Epithelial cell of proximal tubule (primary cell): ENCODE results near the gene BTLA. TPM values are rescaled to one million over a fixed set of nuclear protein-coding genes. Genes with fewer than 3 reads are reported as not detected.

ENCODE experiments used
- DNase-seq: peaks from one replicate; pipeline ENCODE4 v3.0.0-alpha.2; 2011; ENCODE audit warnings: low read depth
- H3K4me3 ChIP-seq: 2 replicates; pipeline ENCODE4 v1.5.1; 2011; ENCODE audit warnings: low read depth, mild to moderate bottlenecking, low read length
- total RNA-seq: library from RNA; depleted of rRNA; stranded (reverse); fragments of >200 nt; gene quantifications from 2 replicates; pipeline ENCODE4 v1.2.3, GENCODE V29; 2015
- TF ChIP-seq, protein P1 (sequence below): conservative IDR thresholded peaks from 2 replicates; pipeline ENCODE4 v1.5.1; 2012; ENCODE audit warnings: low read depth, mild to moderate bottlenecking, low read length

BTLA gene
- total RNA-seq, 1 donor from 2014 or later = not detected

- TF ChIP-seq, protein P1, sequence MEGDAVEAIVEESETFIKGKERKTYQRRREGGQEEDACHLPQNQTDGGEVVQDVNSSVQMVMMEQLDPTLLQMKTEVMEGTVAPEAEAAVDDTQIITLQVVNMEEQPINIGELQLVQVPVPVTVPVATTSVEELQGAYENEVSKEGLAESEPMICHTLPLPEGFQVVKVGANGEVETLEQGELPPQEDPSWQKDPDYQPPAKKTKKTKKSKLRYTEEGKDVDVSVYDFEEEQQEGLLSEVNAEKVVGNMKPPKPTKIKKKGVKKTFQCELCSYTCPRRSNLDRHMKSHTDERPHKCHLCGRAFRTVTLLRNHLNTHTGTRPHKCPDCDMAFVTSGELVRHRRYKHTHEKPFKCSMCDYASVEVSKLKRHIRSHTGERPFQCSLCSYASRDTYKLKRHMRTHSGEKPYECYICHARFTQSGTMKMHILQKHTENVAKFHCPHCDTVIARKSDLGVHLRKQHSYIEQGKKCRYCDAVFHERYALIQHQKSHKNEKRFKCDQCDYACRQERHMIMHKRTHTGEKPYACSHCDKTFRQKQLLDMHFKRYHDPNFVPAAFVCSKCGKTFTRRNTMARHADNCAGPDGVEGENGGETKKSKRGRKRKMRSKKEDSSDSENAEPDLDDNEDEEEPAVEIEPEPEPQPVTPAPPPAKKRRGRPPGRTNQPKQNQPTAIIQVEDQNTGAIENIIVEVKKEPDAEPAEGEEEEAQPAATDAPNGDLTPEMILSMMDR = no peak
- DNase-seq = no peak
- H3K4me3 ChIP-seq = no peak overlapping the region
Measured at GRCh38 chr3:112486811-112487505, 12.3 kb downstream of the BTLA start.

DNA sequence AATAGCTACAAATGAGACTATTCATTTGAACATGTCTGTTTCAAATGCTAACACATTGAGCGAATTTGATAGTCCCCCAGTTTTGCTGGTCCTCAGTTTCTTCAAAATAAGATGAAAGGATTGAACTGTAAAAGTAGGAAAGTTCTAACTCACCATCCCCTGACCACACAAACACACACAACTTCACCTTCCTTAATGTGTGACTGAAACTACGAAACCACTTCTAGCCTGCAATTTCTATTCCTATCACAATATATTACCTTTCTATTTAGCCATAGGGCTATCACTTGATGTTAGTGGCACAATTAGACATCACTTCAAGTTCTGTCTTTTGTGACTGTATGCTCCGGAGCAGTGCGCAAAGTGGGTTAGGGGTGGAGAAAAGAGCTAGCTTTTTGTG is 14.9 kb downstream of the BTLA start:
- TF ChIP-seq, protein P1 = no peak
- H3K4me3 ChIP-seq = no peak overlapping the region
- no peak for DNase-seq

DNA sequence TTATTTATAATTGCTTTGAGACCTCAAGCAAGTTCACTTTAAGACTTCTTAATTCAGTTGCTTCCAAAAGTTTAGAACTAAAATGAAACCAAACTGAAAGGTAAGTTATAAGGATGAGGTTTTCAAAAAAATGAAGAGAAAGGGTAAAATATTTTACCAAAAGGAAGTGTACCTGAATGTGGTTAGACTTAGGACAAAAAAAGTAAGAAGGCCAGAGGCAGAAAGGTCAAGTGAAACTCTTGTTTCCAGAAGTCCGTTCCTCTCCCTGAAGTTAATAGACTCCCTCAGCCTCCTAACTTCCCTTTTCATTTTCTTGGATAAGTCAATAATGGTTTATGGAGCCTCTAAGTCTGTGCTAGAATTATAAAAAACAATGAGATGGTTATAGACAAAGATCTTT is 16.6 kb downstream of the BTLA start:
- no peak overlapping the region for H3K4me3 ChIP-seq
- TF ChIP-seq, protein P1 = no peak
- DNase-seq = no peak

GRCh38 chr3:112481302-112481721 is 18.0 kb downstream of the BTLA start:
- TF ChIP-seq, protein P1 = no peak
- H3K4me3 ChIP-seq = no peak overlapping the region
- DNase-seq = no peak

DNA sequence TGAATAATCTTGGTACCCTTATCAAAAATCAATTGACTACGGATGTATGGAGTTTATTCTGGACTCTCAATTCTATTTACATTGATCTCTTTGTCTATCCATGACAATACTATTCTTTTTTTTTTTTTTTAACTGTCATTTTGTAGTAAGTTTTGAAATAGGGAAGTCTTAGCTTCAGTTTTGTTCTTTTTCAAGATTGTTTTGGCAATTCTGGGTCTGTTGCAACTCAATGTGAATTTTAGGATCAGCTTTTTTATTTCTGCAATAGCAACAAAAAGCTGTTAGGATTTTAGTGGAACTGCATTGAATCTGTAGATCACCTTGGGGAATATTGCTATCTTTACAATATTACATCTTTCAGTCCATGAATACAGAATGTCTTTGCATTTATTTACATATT is 21.4 kb downstream of the BTLA start:
- DNase-seq = no peak
- TF ChIP-seq, protein P1 = no peak
- H3K4me3 ChIP-seq = no peak overlapping the region

DNA sequence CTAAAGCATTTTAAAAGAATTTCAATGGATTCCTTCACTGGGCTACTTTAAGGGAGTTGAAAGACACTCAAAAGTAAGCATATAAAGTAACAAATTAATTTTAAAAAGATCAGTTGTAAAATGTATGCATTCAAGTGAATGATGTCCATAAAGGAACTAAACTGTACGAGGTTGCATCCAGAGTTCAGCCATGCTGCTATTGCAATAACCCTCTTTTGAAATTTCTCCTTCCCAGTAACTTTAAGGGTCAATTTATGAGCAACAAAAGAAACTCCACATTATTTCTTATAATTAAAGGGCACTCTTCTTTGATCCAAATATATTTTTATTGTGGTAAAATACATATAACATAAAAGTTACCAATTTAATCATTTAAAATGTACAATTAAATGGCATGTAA is 22.9 kb downstream of the BTLA start:
- no peak for DNase-seq
- TF ChIP-seq, protein P1 = no peak

DNA sequence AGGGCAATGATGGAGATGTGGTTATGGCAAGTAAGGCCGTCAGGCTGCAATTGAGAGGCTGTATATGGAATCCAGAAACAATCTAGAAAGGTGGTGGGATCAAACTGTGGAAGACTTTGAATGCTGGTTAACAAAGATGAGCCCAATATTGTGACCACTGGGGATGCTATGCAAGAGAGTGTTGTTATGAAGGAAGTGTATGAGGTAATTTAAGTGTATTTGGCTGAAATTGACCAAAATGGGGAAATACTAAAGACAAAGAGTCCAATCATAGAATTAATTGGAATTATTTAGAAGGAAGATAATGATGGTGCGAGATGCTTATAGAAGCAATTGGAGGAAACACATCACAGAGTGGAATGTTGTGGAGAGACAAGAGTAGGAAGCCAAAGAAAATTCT is 24.5 kb downstream of the BTLA start:
- TF ChIP-seq, protein P1 = no peak
- H3K4me3 ChIP-seq = no peak overlapping the region
- DNase-seq = no peak

More for the DNA sequence above, 22.9 kb downstream of the BTLA start:
- H3K4me3 ChIP-seq = no peak overlapping the region
